Stimulated activated CD8-positive, alpha-beta memory T cell treated with anti-CD3 and anti-CD28 coated beads, Interleukin-4, amount 100 ng/mL, for 4 hours (primary cell): ENCODE data around the gene POLE4.

Experiments
- DNase-seq, 2 donors: peaks; one replicate each; pipeline ENCODE4 v3.0.0-alpha.2; 2020; ENCODE audit warnings: low read depth in 2 of 2, low spot score in 1 of 2

POLE4 gene

GRCh38 chr2:74985978-74986609 is 27.7 kb downstream of the POLE4 start:
- DNase-seq: no peak

GRCh38 chr2:74991977-74992376 is 33.5 kb downstream of the POLE4 start:
- no peak for DNase-seq

- DNase-seq: no peak
Observed at GRCh38 chr2:74999468-74999867, 41.0 kb downstream of the POLE4 start.

- DNase-seq: no peak
Observed at GRCh38 chr2:75002007-75002406, 43.6 kb downstream of the POLE4 start.

GRCh38 chr2:75003276-75003675 is 44.8 kb downstream of the POLE4 start:
- DNase-seq: no peak

- no peak for DNase-seq
Observed at GRCh38 chr2:75003773-75004172, 45.3 kb downstream of the POLE4 start.

GRCh38 chr2:75006041-75006440 is 47.6 kb downstream of the POLE4 start:
- no peak for DNase-seq

- DNase-seq: no peak
Observed at GRCh38 chr2:75007061-75007460, 48.6 kb downstream of the POLE4 start.

GRCh38 chr2:75007819-75008218 is 49.4 kb downstream of the POLE4 start:
- no peak for DNase-seq

- DNase-seq: no peak
Observed at GRCh38 chr2:75010571-75010970, 52.1 kb downstream of the POLE4 start.

- no peak for DNase-seq
Observed at GRCh38 chr2:75012080-75012479, 53.6 kb downstream of the POLE4 start.

GRCh38 chr2:75018162-75018561 is 59.7 kb downstream of the POLE4 start:
- no peak for DNase-seq
